SK-N-SH (cell line): ENCODE measurements around the gene MRPL9. TPM values are rescaled to one million over a fixed set of nuclear protein-coding genes. Genes with fewer than 3 reads are reported as not detected.

Experiments
- CTCF ChIA-PET: fragments of 300-600, 350-600 bp; formaldehyde crosslinking; extraction: SDS; loops from one replicate; lab custom pipeline; 2021; lab: Yijun Ruan, JAX
- POLR2A ChIA-PET: fragments of 350-600 bp; sonication (Branson Sonifier 250); formaldehyde crosslinking; extraction: SDS; loops from one replicate; lab custom pipeline; 2020; ENCODE audit warnings: antibody characterized with exemption, inconsistent platforms; lab: Yijun Ruan, JAX
- DNase-seq: peaks from one replicate; pipeline ENCODE4 v3.0.0; 2012
- H2AFZ ChIP-seq: fragments of 200-600 bp; sonication (generic); 2 replicates; pipeline ENCODE4 v1.8.1; 2016; ENCODE audit warnings: antibody characterized with exemption, mild to moderate bottlenecking, low read depth
- H3F3A ChIP-seq: fragments of 200-600 bp; sonication (generic); replicated peaks from 2 replicates; pipeline ENCODE3; 2016; ENCODE audit warnings: antibody characterized with exemption, mild to moderate bottlenecking; ENCODE audit not compliant: insufficient read depth
- H3K27ac ChIP-seq, 2 experiments: fragments of 200-500 bp in 1 of 2; fragments of 200-600 bp in 1 of 2; sonication (Bioruptor generic) in 1 of 2; sonication (generic), shearing (Covaris generic) in 1 of 2; 2 replicates each; pipeline versions ENCODE4 v1.5.1 to v1.6.1; 2014 to 2016; ENCODE audit warnings: low read depth in 2 of 2, inconsistent platforms in 1 of 2, low read length in 1 of 2, mild to moderate bottlenecking in 1 of 2, mixed read lengths in 1 of 2
- H3K27me3 ChIP-seq: fragments of 200-600 bp; sonication (generic), shearing (Covaris generic); 2 replicates; pipeline ENCODE4 v1.6.1; 2016; ENCODE audit warnings: mixed run types; ENCODE audit not compliant: insufficient read depth
- H3K36me3 ChIP-seq, 2 experiments: fragments of 200-500 bp in 1 of 2; fragments of 200-600 bp in 1 of 2; sonication (Bioruptor generic) in 1 of 2; sonication (generic) in 1 of 2; replicated peaks in 1 of 2; 2 replicates each; pipeline versions ENCODE3 to v1.5.1; 2014 to 2016; ENCODE audit warnings: low read length in 1 of 2, mild to moderate bottlenecking in 1 of 2; ENCODE audit not compliant: insufficient read depth in 2 of 2, control insufficient read depth in 1 of 2
- H3K4me1 ChIP-seq, 2 experiments: fragments of 200-500 bp in 1 of 2; fragments of 200-600 bp in 1 of 2; sonication (Bioruptor generic) in 1 of 2; sonication (generic), shearing (Covaris generic) in 1 of 2; 2 replicates each; pipeline versions ENCODE4 v1.5.1 to v1.6.1; 2014 to 2016; ENCODE audit warnings: low read depth in 1 of 2, low read length in 1 of 2, mixed run types in 1 of 2; ENCODE audit not compliant: insufficient read depth in 2 of 2, control insufficient read depth in 1 of 2
- H3K4me2 ChIP-seq: fragments of 200-600 bp; sonication (generic), shearing (Covaris generic); 2 replicates; pipeline ENCODE4 v1.6.1; 2017; ENCODE audit warnings: mixed run types
- H3K4me3 ChIP-seq, 2 experiments: fragments of 200-500 bp in 1 of 2; fragments of 200-600 bp in 1 of 2; sonication (Bioruptor generic) in 1 of 2; sonication (generic), shearing (Covaris generic) in 1 of 2; 2 replicates each; pipeline versions ENCODE4 v1.5.1 to v1.8.1; 2014 to 2016; ENCODE audit warnings: low read depth in 2 of 2, inconsistent platforms in 1 of 2, low read length in 1 of 2, mild to moderate bottlenecking in 1 of 2, mixed read lengths in 1 of 2, moderate library complexity in 1 of 2
- H3K79me2 ChIP-seq: fragments of 200-600 bp; sonication (generic); 2 replicates; pipeline ENCODE4 v1.8.1; 2017; ENCODE audit warnings: mild to moderate bottlenecking; ENCODE audit not compliant: insufficient read depth
- H3K9ac ChIP-seq: fragments of 200-600 bp; sonication (generic); 2 replicates; pipeline ENCODE4 v1.6.1; 2017; ENCODE audit warnings: mixed run types
- H3K9me2 ChIP-seq: fragments of 200-600 bp; sonication (generic); 2 replicates; pipeline ENCODE4 v1.6.1; 2017; ENCODE audit warnings: mixed run types
- H3K9me3 ChIP-seq: fragments of 200-600 bp; sonication (generic); 2 replicates; pipeline ENCODE4 v1.6.1; 2017; ENCODE audit warnings: mixed run types, mild to moderate bottlenecking, moderate library complexity
- H4K20me1 ChIP-seq: fragments of 200-600 bp; sonication (generic); 2 replicates; pipeline ENCODE4 v1.6.1; 2017; ENCODE audit warnings: mild to moderate bottlenecking, mixed run types; ENCODE audit not compliant: insufficient read depth
- CHD2 ChIP-seq: fragments of 150-350 bp; IDR thresholded peaks from 2 replicates; pipeline ENCODE4 v1.6.1; 2018; ENCODE audit warnings: low read length; ENCODE audit not compliant: partially characterized antibody
- ELF1 ChIP-seq: IDR thresholded peaks from 2 replicates; pipeline ENCODE4 v1.4.0; 2012
- EP300 ChIP-seq, 2 experiments: IDR thresholded peaks; 2 replicates each; pipeline versions ENCODE4 v1.4.0 to v1.6.1; 2012; ENCODE audit warnings: borderline replicate concordance in 1 of 2, low read depth in 1 of 2, low read length in 1 of 2
- FOXJ3 ChIP-seq: sonication (generic); formaldehyde crosslinking; IDR thresholded peaks from 2 replicates; pipeline ENCODE4 v1.5.1; 2020; ENCODE audit warnings: mild to moderate bottlenecking, missing genetic modification reagents
- GABPA ChIP-seq: IDR thresholded peaks from 2 replicates; pipeline ENCODE4 v1.4.0; 2012; ENCODE audit warnings: low read depth, mild to moderate bottlenecking
- GATA2 ChIP-seq: sonication (generic); formaldehyde crosslinking; IDR thresholded peaks from 2 replicates; pipeline ENCODE4 v1.5.0; 2020; ENCODE audit warnings: mild to moderate bottlenecking, missing genetic modification reagents
- MEF2A ChIP-seq: IDR thresholded peaks from 2 replicates; pipeline ENCODE4 v1.4.0; 2012; ENCODE audit warnings: low read depth, borderline replicate concordance
- MXI1 ChIP-seq: IDR thresholded peaks from 2 replicates; pipeline ENCODE4 v1.6.1; 2012; ENCODE audit warnings: mild to moderate bottlenecking, low read depth, low read length, improper control_type of control experiment
- RCOR1 ChIP-seq: fragments of 150-350 bp; IDR thresholded peaks from 2 replicates; pipeline ENCODE4 v1.6.1; 2017; ENCODE audit warnings: antibody characterized with exemption, low read length
- RFX5 ChIP-seq: IDR thresholded peaks from 2 replicates; pipeline ENCODE4 v1.6.1; 2012; ENCODE audit warnings: mild to moderate bottlenecking, improper control_type of control experiment, low read length
- RXRA ChIP-seq: IDR thresholded peaks from 2 replicates; pipeline ENCODE4 v1.4.0; 2012; ENCODE audit warnings: low read depth, mild to moderate bottlenecking, borderline replicate concordance
- SIN3A ChIP-seq: IDR thresholded peaks from 2 replicates; pipeline ENCODE4 v1.6.1; 2012; ENCODE audit warnings: low read depth, mild to moderate bottlenecking, low read length, moderate library complexity, borderline replicate concordance
- TCF12 ChIP-seq: IDR thresholded peaks from 2 replicates; pipeline ENCODE4 v1.4.0; 2012
- WGBS: methylation state at CpG from one replicate; pipeline ENCODE4 v1.1.6; 2017; ENCODE audit warnings: low lambda C conversion rate; 5-methylcytosine and 5-hydroxymethylcytosine counted together
- polyA plus RNA-seq, 3 experiments: library from polyadenylated mRNA; depleted of rRNA; stranded (reverse); fragments of >200 nt; gene quantifications; 2 replicates each; pipeline ENCODE4 v1.2.3, GENCODE V29; 2012
- small RNA-seq, 7 experiments: library from RNA; depleted of rRNA; stranded (forward); fragments of <200 nt; gene quantifications; one replicate each; pipeline ENCODE3, GENCODE V24; 2012
- TF ChIP-seq, protein P1 (sequence below): fragments of 150-350 bp; IDR thresholded peaks from 2 replicates; pipeline ENCODE4 v1.6.1; 2017; ENCODE audit warnings: antibody characterized with exemption, low read length, low read depth, borderline replicate concordance

The MRPL9 gene
- polyA plus RNA-seq, 1 of the 3 experiments (the other 2 are of a cell fraction) = 76.2 TPM

DNA sequence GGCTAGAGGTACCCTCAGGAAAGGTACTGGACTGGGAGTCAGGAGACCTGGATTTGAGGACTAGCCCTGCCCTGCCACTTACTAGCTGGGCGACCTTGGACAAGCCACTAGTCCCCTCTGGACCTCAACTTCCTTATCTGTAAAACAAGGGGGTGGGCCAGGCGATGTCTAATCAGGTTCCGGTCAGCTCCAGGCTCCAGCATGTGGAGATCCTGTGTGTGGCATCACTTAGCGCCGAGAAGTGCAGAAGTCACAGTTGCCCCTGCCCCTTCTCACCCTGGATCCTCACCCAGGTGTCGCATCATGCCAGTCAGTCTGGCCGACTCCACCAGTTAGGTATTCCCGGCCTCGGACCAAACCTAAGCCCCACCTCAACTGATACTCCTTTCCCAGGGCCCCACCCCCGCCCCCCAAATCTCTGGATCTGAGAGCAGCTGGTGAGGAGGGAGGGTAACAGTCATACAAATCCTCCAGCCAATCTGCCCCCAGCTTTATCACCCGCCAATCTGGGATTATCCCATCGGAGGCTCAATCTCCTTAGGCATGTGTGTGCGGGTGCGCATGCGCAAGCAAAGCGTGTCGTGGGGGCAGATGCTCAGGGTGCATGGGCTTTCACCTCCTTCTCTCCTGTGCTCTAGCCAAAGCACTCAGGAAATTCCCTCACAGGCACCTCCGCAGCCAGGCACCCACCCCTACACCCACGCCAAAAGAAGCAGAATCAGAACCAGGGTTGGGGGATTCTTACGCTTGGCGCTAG is 52.1 kb downstream of the MRPL9 start:
- WGBS = 84% methylated on average over 14 of the region's 21 CpGs
- CTCF ChIA-PET = interaction anchor here (1.2 to 7.1 kb wide), 3 partner anchors 17 to 23 kb away, joined by 5 to 64 read pairs (median 13); no protein-coding TSS in a partner anchor
- H3K4me1 ChIP-seq = peaks cover 0 to 42% of the 10 kb centered on the region in 2 experiments; a peak in 1 of 4 replicates

DNA sequence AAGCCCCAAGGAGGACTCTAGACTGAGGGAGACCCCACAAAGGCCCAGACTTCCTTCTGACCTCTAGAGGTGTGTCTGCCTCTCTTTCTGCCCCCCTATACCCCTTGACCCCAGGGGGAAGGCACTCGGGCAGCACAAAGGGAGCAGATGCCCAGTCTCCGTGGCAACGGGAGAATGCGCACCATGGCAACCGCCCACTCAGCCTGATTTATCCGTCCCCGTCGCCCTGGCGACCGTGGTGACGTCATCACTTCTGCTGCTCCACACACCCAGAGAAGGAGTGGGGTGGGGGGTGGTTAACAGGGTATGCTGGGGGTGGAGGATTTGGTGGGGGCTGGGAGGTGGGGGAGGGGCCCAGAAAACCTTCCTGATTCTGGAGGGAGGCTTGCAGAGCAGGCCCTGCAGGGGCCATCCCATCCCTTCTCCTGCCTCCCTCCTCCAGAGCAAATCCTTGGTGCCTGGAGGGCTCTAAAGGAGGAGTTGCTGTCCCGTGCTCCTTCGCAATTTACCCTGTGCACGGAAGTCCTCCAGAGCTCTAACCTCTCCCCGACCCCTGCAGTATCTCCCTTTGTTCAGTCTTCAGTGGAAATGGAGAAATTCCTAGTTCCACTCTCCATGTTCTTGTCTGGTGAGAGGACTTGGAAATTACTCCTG is 53.0 kb downstream of the MRPL9 start:
- H3K4me3 ChIP-seq = no peak overlapping the region
- CTCF ChIA-PET = interaction anchor here (1.2 to 2.4 kb wide), 2 partner anchors 17 to 18 kb away, joined by 5 to 13 read pairs; no protein-coding TSS in a partner anchor
- no peak overlapping the region for H2AFZ ChIP-seq
- POLR2A ChIA-PET = interaction anchor here (1.3 kb wide), 1 partner anchor 10 kb away, joined by 4 read pairs; no protein-coding TSS in a partner anchor
- H3K9me2 ChIP-seq = no peaks in the 10 kb centered on the region
- no peak overlapping the region for H3K9ac ChIP-seq
- H3K4me1 ChIP-seq = peaks cover 0 to 42% of the 10 kb centered on the region in 2 experiments; a peak in 1 of 4 replicates
- H3K27me3 ChIP-seq = peaks cover 4% of the 10 kb centered on the region; the same call in 1 of the 2 replicates
- H4K20me1 ChIP-seq = no peaks in the 10 kb centered on the region
- no peaks in the 10 kb centered on the region for H3K79me2 ChIP-seq
- H3K4me2 ChIP-seq = no peak overlapping the region
- WGBS = 36% methylated on average over 15 of the region's 15 CpGs
- no peaks in the 10 kb centered on the region for H3K36me3 ChIP-seq
- peak overlapping the region in 1 of 2 experiments; percentile 79; a peak in 2 of 4 replicates for H3K27ac ChIP-seq
- H3K9me3 ChIP-seq = no peaks in the 10 kb centered on the region
- H3F3A ChIP-seq = no peaks in the 10 kb centered on the region
- TF ChIP-seq MXI1 = peak; percentile 93
- 0 out of 2 replicates have a peak, but pooled peaks have one; percentile 30 for TF ChIP-seq RCOR1
- TF ChIP-seq EP300 (IDR thresholded peaks at IDR 0.05; ENCODE audit: borderline replicate concordance in 1 of 2, low read depth in 1 of 2, low read length in 1 of 2) = peak in 1 of 2 experiments; percentile 24; a peak in 1 of 4 replicates
- no peak for TF ChIP-seq ELF1
- no peak for TF ChIP-seq FOXJ3 (CRISPR knock-in tag)
- no peak for TF ChIP-seq TCF12
- TF ChIP-seq RFX5 = peak; percentile 47; the same call in 1 of the 2 replicates
- TF ChIP-seq CHD2 = peak; percentile 66
- TF ChIP-seq, all 33 proteins: peak for 5
- DNase-seq = peak; percentile 94

More for the DNA sequence above, 52.1 kb downstream of the MRPL9 start:
- no peaks in the 10 kb centered on the region for H3F3A ChIP-seq
- H3K27me3 ChIP-seq = peaks cover 13% of the 10 kb centered on the region
- POLR2A ChIA-PET = interaction anchor here (1.3 kb wide), 1 partner anchor 9 kb away, joined by 4 read pairs; no protein-coding TSS in a partner anchor
- no peak for DNase-seq
- no peak for TF ChIP-seq RXRA
- TF ChIP-seq SIN3A = no peak
- no peak for TF ChIP-seq RCOR1
- no peak for TF ChIP-seq MEF2A
- TF ChIP-seq, protein P1, sequence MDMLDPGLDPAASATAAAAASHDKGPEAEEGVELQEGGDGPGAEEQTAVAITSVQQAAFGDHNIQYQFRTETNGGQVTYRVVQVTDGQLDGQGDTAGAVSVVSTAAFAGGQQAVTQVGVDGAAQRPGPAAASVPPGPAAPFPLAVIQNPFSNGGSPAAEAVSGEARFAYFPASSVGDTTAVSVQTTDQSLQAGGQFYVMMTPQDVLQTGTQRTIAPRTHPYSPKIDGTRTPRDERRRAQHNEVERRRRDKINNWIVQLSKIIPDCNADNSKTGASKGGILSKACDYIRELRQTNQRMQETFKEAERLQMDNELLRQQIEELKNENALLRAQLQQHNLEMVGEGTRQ = no peak
- no peak; the same call in 1 of the 2 replicates for TF ChIP-seq GATA2 (CRISPR knock-in tag)
- TF ChIP-seq GABPA = no peak
- no peak overlapping the region for H3K4me3 ChIP-seq
- H2AFZ ChIP-seq = no peak overlapping the region
- H3K79me2 ChIP-seq = no peaks in the 10 kb centered on the region
- H3K9ac ChIP-seq = no peak overlapping the region
- H3K36me3 ChIP-seq = no peaks in the 10 kb centered on the region
- no peaks in the 10 kb centered on the region for H4K20me1 ChIP-seq
- H3K4me2 ChIP-seq = no peak overlapping the region
- H3K9me3 ChIP-seq = no peaks in the 10 kb centered on the region
- H3K27ac ChIP-seq = peak overlapping the region in 1 of 2 experiments; percentile 79; a peak in 2 of 4 replicates
- no peaks in the 10 kb centered on the region for H3K9me2 ChIP-seq

Small RNA genes lying within 50 kb of the gene (small RNA-seq; reads per million reads assigned to genes)
- 0 reads per million in 7 experiments for gene RNU6-662P

Other genes starting within 250 kb of the MRPL9 start
- gene TUFT1, start 223.2 kb downstream of the MRPL9 start, polyA plus RNA-seq (2012; rRNA removed) = 20.6 and 27.9 TPM in 2 replicates
- 10.8 and 12.8 TPM in 2 replicates for gene SNX27, start 151.4 kb downstream of the MRPL9 start, polyA plus RNA-seq (2012; rRNA removed)
- gene CELF3, start 46.7 kb downstream of the MRPL9 start, polyA plus RNA-seq (2012; rRNA removed) = 0.25 and 0.65 TPM in 2 replicates
- not detected in 2 replicates for gene RIIAD1, start 42.0 kb downstream of the MRPL9 start, polyA plus RNA-seq (2012; rRNA removed)
- 1.9 and 2.7 TPM in 2 replicates for gene TDRKH, start 27.0 kb upstream of the MRPL9 start, polyA plus RNA-seq (2012; rRNA removed)
- gene LINGO4, start 41.9 kb upstream of the MRPL9 start, polyA plus RNA-seq (2012; rRNA removed) = not detected in 2 replicates
- gene RORC, start 68.3 kb upstream of the MRPL9 start, polyA plus RNA-seq (2012; rRNA removed) = 0.03 TPM in 1 of 2 replicates, not detected in the other
- not detected in 2 replicates for gene C2CD4D, start 76.3 kb upstream of the MRPL9 start, polyA plus RNA-seq (2012; rRNA removed)
- gene THEM5, start 90.2 kb upstream of the MRPL9 start, polyA plus RNA-seq (2012; rRNA removed) = not detected in 2 replicates
- 10.1 and 14.1 TPM in 2 replicates for gene THEM4, start 146.0 kb upstream of the MRPL9 start, polyA plus RNA-seq (2012; rRNA removed)
- 141 and 161 TPM in 2 replicates for gene S100A10, start 230.4 kb upstream of the MRPL9 start, polyA plus RNA-seq (2012; rRNA removed)